Measurements from ENCODE around the gene CBLN3.
"Not testable (repeated sequence)": the region's sequence is repeated elsewhere in the genome, so short reads cannot be mapped to it uniquely, and the experiment has no call there.

The CBLN3 gene

GRCh38 chr14:24429395-24430142, at the start of gene CBLN3, which contains the start of gene KHNYN:
Gene CBLN3, minus strand, starts transcription at chr14:24429668. Its CDS starts 614 bp downstream, at chr14:24429054.
Gene KHNYN, plus strand, starts transcription at chr14:24429954. Its CDS starts 777 bp downstream, at chr14:24430731.
- peak; percentile 94 for DNase-seq

- DNase-seq = no peak
Observed at GRCh38 chr14:24475261-24475660, 45.8 kb upstream of the CBLN3 start.

GRCh38 chr14:24473211-24473610, 43.7 kb upstream of the CBLN3 start:
- DNase-seq = no peak

- DNase-seq = not testable (repeated sequence)
Observed at GRCh38 chr14:24470450-24470849, 41.0 kb upstream of the CBLN3 start.

- DNase-seq = no peak
Observed at GRCh38 chr14:24465805-24466204, 36.3 kb upstream of the CBLN3 start.

GRCh38 chr14:24465368-24465767, 35.9 kb upstream of the CBLN3 start:
- DNase-seq = no peak

- DNase-seq = no peak
Observed at GRCh38 chr14:24463884-24464785, 34.7 kb upstream of the CBLN3 start.

- no peak for DNase-seq
Observed at GRCh38 chr14:24463017-24463883, 33.8 kb upstream of the CBLN3 start.

GRCh38 chr14:24461336-24461735, 31.9 kb upstream of the CBLN3 start:
- DNase-seq = no peak

- no peak for DNase-seq
Observed at GRCh38 chr14:24459331-24459730, 29.9 kb upstream of the CBLN3 start.

GRCh38 chr14:24458736-24459135, 29.3 kb upstream of the CBLN3 start:
- no peak for DNase-seq

- no peak for DNase-seq
Observed at GRCh38 chr14:24456980-24457379, 27.5 kb upstream of the CBLN3 start.

- DNase-seq = not testable (repeated sequence)
Observed at GRCh38 chr14:24450828-24451227, 21.4 kb upstream of the CBLN3 start.

- no peak for DNase-seq
Observed at GRCh38 chr14:24443053-24443665, 13.7 kb upstream of the CBLN3 start.

GRCh38 chr14:24442240-24443052, 13.0 kb upstream of the CBLN3 start, which contains the start of gene SDR39U1:
Gene SDR39U1, minus strand, starts transcription at chr14:24442776. Its CDS starts 7 bp downstream, at chr14:24442769.
- DNase-seq = peak; percentile 94

GRCh38 chr14:24441904-24442239, 12.4 kb upstream of the CBLN3 start:
- no peak for DNase-seq

- no peak for DNase-seq
Observed at GRCh38 chr14:24441485-24441884, 12.0 kb upstream of the CBLN3 start.

GRCh38 chr14:24440606-24441399, 11.3 kb upstream of the CBLN3 start:
- no peak for DNase-seq

GRCh38 chr14:24439830-24440605, 10.6 kb upstream of the CBLN3 start:
- DNase-seq = no peak

- no peak for DNase-seq
Observed at GRCh38 chr14:24439257-24439656, 9.8 kb upstream of the CBLN3 start.

Measured in activated CD8-positive, alpha-beta memory T cell treated with anti-CD3 and anti-CD28 coated beads for 24 hours (primary cell).